ENCODE measurements around the gene PPP1R13L. TPM values are rescaled to one million over a fixed set of nuclear protein-coding genes. Genes with fewer than 3 reads are reported as not detected.

Gene PPP1R13L
- total RNA-seq, 4 donors from 2014 or later, result 4.1 to 16.8 (median 9.5) TPM

- H3K4me3 ChIP-seq, result peak overlapping the region; percentile 65 to 72 (median 69)
- H3K27me3 ChIP-seq, result no peaks in the 10 kb centered on the region
- intact Hi-C loops (cut with DNase I), result no loop called here
- peaks cover 10 to 40% (median 33%) of the 10 kb centered on the region in 4 donors for H3K36me3 ChIP-seq
- DNase-seq (ENCODE audit: extremely low spot score), result no peak
- peaks cover 30 to 52% (median 40%) of the 10 kb centered on the region in 4 donors for H3K4me1 ChIP-seq
- no peaks in the 10 kb centered on the region for H3K9me3 ChIP-seq
- 17% methylated on average over 16 of the region's 20 CpGs for WGBS
- no peak for TF ChIP-seq POLR2AphosphoS5 (IDR thresholded peaks at IDR 0.05)
- no peak for TF ChIP-seq CTCF (IDR thresholded peaks at IDR 0.05)
- no peak for TF ChIP-seq POLR2A (IDR thresholded peaks at IDR 0.05; ENCODE audit: low read depth)
- TF ChIP-seq EP300 (IDR thresholded peaks at IDR 0.05), result no peak
- peak overlapping the region; percentile 87 to 93 (median 88) for H3K27ac ChIP-seq (replicated peaks in 1 of 4)
Measured at GRCh38 chr19:45423033-45423588, 18.2 kb upstream of the PPP1R13L start.

GRCh38 chr19:45421947-45422498 is 17.2 kb upstream of the PPP1R13L start:
- TF ChIP-seq CTCF (IDR thresholded peaks at IDR 0.05), result no peak
- TF ChIP-seq POLR2AphosphoS5 (IDR thresholded peaks at IDR 0.05), result no peak
- TF ChIP-seq POLR2A (IDR thresholded peaks at IDR 0.05; ENCODE audit: low read depth), result no peak
- TF ChIP-seq EP300 (IDR thresholded peaks at IDR 0.05), result no peak
- H3K27me3 ChIP-seq, result no peaks in the 10 kb centered on the region
- intact Hi-C loops (cut with DNase I), result no loop called here
- H3K9me3 ChIP-seq, result no peaks in the 10 kb centered on the region
- no peak overlapping the region for H3K27ac ChIP-seq (replicated peaks in 1 of 4)
- DNase-seq (ENCODE audit: extremely low spot score), result no peak
- H3K36me3 ChIP-seq, result peaks cover 10 to 51% (median 43%) of the 10 kb centered on the region in 4 donors
- WGBS, result 84% methylated on average over 6 of the region's 6 CpGs
- no peak overlapping the region for H3K4me3 ChIP-seq
- peaks cover 25 to 46% (median 31%) of the 10 kb centered on the region in 4 donors for H3K4me1 ChIP-seq

- Histone ChIP-seq H3K9me3 (no peaks in the 10 kb centered on the region), H3K4me1 (peaks cover 35 to 57% (median 40%) of the 10 kb centered on the region in 4 donors), H3K27ac (replicated peaks in 1 of 4) (no peak overlapping the region), H3K27me3 (no peaks in the 10 kb centered on the region), H3K36me3 (peaks cover 10 to 62% (median 55%) of the 10 kb centered on the region in 4 donors), H3K4me3 (no peak overlapping the region)
- whole genome bisulfite sequencing, result 91% methylated on average over 6 of the region's 6 CpGs
- DNase-seq (ENCODE audit: extremely low spot score), result no peak
- intact Hi-C loops (cut with DNase I), result no loop called here
- TF ChIP-seq POLR2A (IDR thresholded peaks at IDR 0.05; ENCODE audit: low read depth) (no peak), EP300 (IDR thresholded peaks at IDR 0.05) (no peak), CTCF (IDR thresholded peaks at IDR 0.05) (no peak), POLR2AphosphoS5 (IDR thresholded peaks at IDR 0.05) (no peak)
Measured at GRCh38 chr19:45420871-45421270, 16.0 kb upstream of the PPP1R13L start.

- Histone ChIP-seq H3K9me3 (no peaks in the 10 kb centered on the region), H3K4me3 (no peak overlapping the region), H3K27me3 (no peaks in the 10 kb centered on the region), H3K4me1 (peaks cover 36 to 56% (median 43%) of the 10 kb centered on the region in 4 donors), H3K27ac (replicated peaks in 1 of 4) (no peak overlapping the region), H3K36me3 (peaks cover 10 to 67% (median 58%) of the 10 kb centered on the region in 4 donors)
- TF ChIP-seq EP300 (IDR thresholded peaks at IDR 0.05), result no peak
- no peak for TF ChIP-seq POLR2A (IDR thresholded peaks at IDR 0.05; ENCODE audit: low read depth)
- no peak for TF ChIP-seq POLR2AphosphoS5 (IDR thresholded peaks at IDR 0.05)
- TF ChIP-seq CTCF (IDR thresholded peaks at IDR 0.05), result no peak
- 86% methylated on average over 10 of the region's 10 CpGs for WGBS
- DNase-seq (ENCODE audit: extremely low spot score), result no peak
- intact Hi-C loops (cut with DNase I), result no loop called here
Measured at GRCh38 chr19:45420356-45420755, 15.5 kb upstream of the PPP1R13L start.

Data from esophagus muscularis mucosa (tissue), 4 donors.